Caco-2 (cell line): Measurements from ENCODE around the gene DUOX2. TPM values are rescaled to one million over a fixed set of nuclear protein-coding genes. Genes with fewer than 3 reads are reported as not detected.
A peak's percentile ranks its signal among the peaks of the same experiment; 100 is the strongest.

Experiments
- BruUV-seq: library from RNA; stranded (reverse); fragments of 400-500 nt; replicated peaks from 2 replicates; lab custom pipeline; 2021; lab: Mats Ljungman, UMichigan
- CTCF ChIA-PET: fragments of 300-600 bp; sonication (Branson Sonifier 250); formaldehyde crosslinking; loops from one replicate; lab custom pipeline; 2022; ENCODE audit warnings: antibody characterized with exemption; lab: Charles Lee
- POLR2A ChIA-PET: fragments of 300-600 bp; sonication (Branson Sonifier 250); formaldehyde crosslinking; loops from one replicate; lab custom pipeline; 2022; ENCODE audit warnings: antibody characterized with exemption; lab: Charles Lee
- DNase-seq, 2 experiments: peaks; one replicate each; pipeline versions ENCODE4 v3.0.0 to v3.0.0-alpha.2; 2020 to 2022
- H3K27me3 ChIP-seq: replicated peaks from 2 replicates; pipeline ENCODE4 v1.6.0; 2011; ENCODE audit warnings: low read length; ENCODE audit not compliant: control insufficient read depth, insufficient read depth
- H3K36me3 ChIP-seq: 2 replicates; pipeline ENCODE4 v1.5.1; 2011; ENCODE audit warnings: low read length; ENCODE audit not compliant: control insufficient read depth, insufficient read depth
- H3K4me1 ChIP-seq: fragments of 250-450 bp; sonication (Bioruptor Pico); 2 replicates; pipeline ENCODE4 v1.5.1; 2020; ENCODE audit warnings: mild to moderate bottlenecking
- H3K4me3 ChIP-seq: 2 replicates; pipeline ENCODE4 v1.5.1; 2011; ENCODE audit warnings: low read depth, mild to moderate bottlenecking, control low read depth, low read length
- H3K9me3 ChIP-seq: fragments of 250-450 bp; sonication (Bioruptor Pico); 2 replicates; pipeline ENCODE4 v1.5.1; 2020; ENCODE audit warnings: mild to moderate bottlenecking, moderate library complexity
- H3K27ac Mint-ChIP-seq: one replicate; pipeline ENCODE4 v1.8.0; 2022; ENCODE audit warnings: mixed read lengths; ENCODE audit not compliant: unreplicated experiment
- H3K27me3 Mint-ChIP-seq: one replicate; pipeline ENCODE4 v1.8.0; 2022; ENCODE audit warnings: mixed read lengths; ENCODE audit not compliant: insufficient read depth, unreplicated experiment
- H3K36me3 Mint-ChIP-seq: one replicate; pipeline ENCODE4 v1.8.0; 2022; ENCODE audit warnings: mild to moderate bottlenecking, mixed read lengths; ENCODE audit not compliant: insufficient read depth, unreplicated experiment
- H3K4me1 Mint-ChIP-seq: one replicate; pipeline ENCODE4 v1.8.0; 2022; ENCODE audit warnings: low read depth, mixed read lengths; ENCODE audit not compliant: unreplicated experiment
- H3K4me3 Mint-ChIP-seq: one replicate; pipeline ENCODE4 v1.8.0; 2022; ENCODE audit warnings: mild to moderate bottlenecking, moderate library complexity, mixed read lengths; ENCODE audit not compliant: unreplicated experiment
- H3K9me3 Mint-ChIP-seq: one replicate; pipeline ENCODE4 v1.8.0; 2022; ENCODE audit warnings: mixed read lengths; ENCODE audit not compliant: unreplicated experiment
- intact Hi-C: fragments of 100-400 bp; cut with micrococcal nuclease; formaldehyde crosslinking; loops from one replicate; pipeline ENCODE4 v1.10.0; 2022; ENCODE audit not compliant: unreplicated experiment
- total RNA-seq: library from RNA; stranded (reverse); gene quantifications from 2 replicates; pipeline ENCODE4 v1.2.3, GENCODE V29; 2022
- TF ChIP-seq, protein P1 (sequence below), 2 experiments: fragments of 200-600 bp in 1 of 2; IDR thresholded peaks; 1 replicate in 1 of 2; 2 replicates in 1 of 2; pipeline versions ENCODE4 v1.5.1 to v1.8.0; 2011 to 2022; ENCODE audit warnings: antibody characterized with exemption in 1 of 2, control low read depth in 1 of 2, inconsistent platforms in 1 of 2, low read depth in 1 of 2, low read length in 1 of 2, mild to moderate bottlenecking in 1 of 2, moderate library complexity in 1 of 2; ENCODE audit not compliant: insufficient read depth in 1 of 2, severe bottlenecking in 1 of 2, unreplicated experiment in 1 of 2

DUOX2 gene
- total RNA-seq, 1 experiment from 2014 or later, result 6.9 TPM

- no peak overlapping the region for H3K4me3 Mint-ChIP-seq
- POLR2A ChIA-PET, result interaction anchor here (0.8 to 1.3 kb wide), 2 partner anchors 37 to 116 kb away, joined by 4 to 5 read pairs; no protein-coding TSS in a partner anchor
- H3K36me3 ChIP-seq, result no peaks in the 10 kb centered on the region
Measured at GRCh38 chr15:45162771-45163507, 49.0 kb upstream of the DUOX2 start.

DNA sequence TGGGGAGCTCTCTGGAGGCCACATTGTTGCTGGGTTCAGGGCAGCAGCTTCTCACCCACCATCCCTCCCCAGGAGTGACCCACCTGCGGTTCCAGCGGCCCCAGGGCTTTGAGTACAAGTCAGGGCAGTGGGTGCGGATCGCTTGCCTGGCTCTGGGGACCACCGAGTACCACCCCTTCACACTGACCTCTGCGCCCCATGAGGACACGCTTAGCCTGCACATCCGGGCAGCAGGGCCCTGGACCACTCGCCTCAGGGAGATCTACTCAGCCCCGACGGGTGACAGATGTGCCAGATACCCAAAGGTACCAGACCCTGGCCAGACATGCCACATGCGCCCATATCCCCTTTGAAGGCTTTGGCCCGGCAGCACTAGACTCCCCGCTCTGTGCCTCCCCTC, 47.7 kb upstream of the DUOX2 start:
- Histone ChIP-seq H3K4me1 (peaks cover 32% of the 10 kb centered on the region), H3K9me3 (no peaks in the 10 kb centered on the region), H3K27me3 (no peaks in the 10 kb centered on the region), H3K36me3 (no peaks in the 10 kb centered on the region), H3K4me3 (no peak overlapping the region)
- DNase-seq, result no peak
- Mint-ChIP-seq H3K36me3 (peaks cover 21% of the 10 kb centered on the region), H3K27me3 (no peaks in the 10 kb centered on the region), H3K4me1 (peaks cover 23% of the 10 kb centered on the region), H3K4me3 (no peak overlapping the region), H3K9me3 (no peaks in the 10 kb centered on the region), H3K27ac (no peak overlapping the region)
- CTCF ChIA-PET, result interaction anchor here (0.6 to 0.9 kb wide), 2 partner anchors 43 to 115 kb away, joined by 3 read pairs; no protein-coding TSS in a partner anchor
- POLR2A ChIA-PET, result no interaction called here
- intact Hi-C loops, result loop anchor here (2.0 kb wide), 1 partner anchor 107 kb away; no protein-coding TSS in a partner anchor
- TF ChIP-seq, protein P1, sequence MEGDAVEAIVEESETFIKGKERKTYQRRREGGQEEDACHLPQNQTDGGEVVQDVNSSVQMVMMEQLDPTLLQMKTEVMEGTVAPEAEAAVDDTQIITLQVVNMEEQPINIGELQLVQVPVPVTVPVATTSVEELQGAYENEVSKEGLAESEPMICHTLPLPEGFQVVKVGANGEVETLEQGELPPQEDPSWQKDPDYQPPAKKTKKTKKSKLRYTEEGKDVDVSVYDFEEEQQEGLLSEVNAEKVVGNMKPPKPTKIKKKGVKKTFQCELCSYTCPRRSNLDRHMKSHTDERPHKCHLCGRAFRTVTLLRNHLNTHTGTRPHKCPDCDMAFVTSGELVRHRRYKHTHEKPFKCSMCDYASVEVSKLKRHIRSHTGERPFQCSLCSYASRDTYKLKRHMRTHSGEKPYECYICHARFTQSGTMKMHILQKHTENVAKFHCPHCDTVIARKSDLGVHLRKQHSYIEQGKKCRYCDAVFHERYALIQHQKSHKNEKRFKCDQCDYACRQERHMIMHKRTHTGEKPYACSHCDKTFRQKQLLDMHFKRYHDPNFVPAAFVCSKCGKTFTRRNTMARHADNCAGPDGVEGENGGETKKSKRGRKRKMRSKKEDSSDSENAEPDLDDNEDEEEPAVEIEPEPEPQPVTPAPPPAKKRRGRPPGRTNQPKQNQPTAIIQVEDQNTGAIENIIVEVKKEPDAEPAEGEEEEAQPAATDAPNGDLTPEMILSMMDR (IDR thresholded peaks at IDR 0.05; ENCODE audit: insufficient read depth in 1 of 2, low read depth in 1 of 2, low read length in 1 of 2, severe bottlenecking in 1 of 2, unreplicated experiment in 1 of 2), result no peak
- no TSS peak for BruUV-seq

More at GRCh38 chr15:45162771-45163507, 49.0 kb upstream of the DUOX2 start:
- Histone ChIP-seq H3K4me1 (peaks cover 32% of the 10 kb centered on the region), H3K9me3 (no peaks in the 10 kb centered on the region), H3K4me3 (no peak overlapping the region), H3K27me3 (no peaks in the 10 kb centered on the region)
- peaks cover 23% of the 10 kb centered on the region for H3K4me1 Mint-ChIP-seq
- BruUV-seq, result no TSS peak
- H3K36me3 Mint-ChIP-seq, result peaks cover 20% of the 10 kb centered on the region
- no peaks in the 10 kb centered on the region for H3K27me3 Mint-ChIP-seq
- H3K9me3 Mint-ChIP-seq, result no peaks in the 10 kb centered on the region
- DNase-seq, result peak; percentile 85 to 89
- TF ChIP-seq, protein P1 (IDR thresholded peaks at IDR 0.05; ENCODE audit: insufficient read depth in 1 of 2, low read depth in 1 of 2, low read length in 1 of 2, severe bottlenecking in 1 of 2, unreplicated experiment in 1 of 2), result peak; percentile 88 to 96
- peak overlapping the region; percentile 54 for H3K27ac Mint-ChIP-seq
- CTCF ChIA-PET, result interaction anchor here (0.5 to 3.4 kb wide), 26 partner anchors 16 to 451 kb away, joined by 3 to 66 read pairs (median 4); partner anchors contain the start of gene SHF
- intact Hi-C loops, result loop anchor here (1.0 to 2.0 kb wide), 7 partner anchors 37 to 451 kb away; no protein-coding TSS in a partner anchor

DNA sequence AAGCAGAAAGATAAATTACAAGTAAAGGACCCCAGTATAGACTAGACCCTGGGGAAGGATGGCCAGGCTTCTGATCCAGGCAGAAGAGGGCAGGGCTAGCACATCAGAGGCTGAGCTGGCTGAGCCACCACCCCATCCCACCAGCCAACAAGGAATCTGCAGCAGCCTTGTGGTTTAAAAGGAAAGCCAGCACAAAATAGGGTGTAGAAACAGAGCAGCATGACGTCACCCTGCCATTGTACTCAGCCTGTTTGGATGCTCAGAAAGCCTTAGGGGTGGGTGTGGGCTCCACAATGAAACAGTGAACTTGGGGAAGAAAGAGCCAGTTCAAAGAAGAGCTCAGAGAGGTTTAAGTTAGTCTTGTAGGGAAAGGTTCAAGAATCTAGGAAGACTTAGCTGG, 44.0 kb upstream of the DUOX2 start:
- peaks cover 5% of the 10 kb centered on the region for H3K36me3 Mint-ChIP-seq
- no peaks in the 10 kb centered on the region for H3K27me3 Mint-ChIP-seq
- peaks cover 11% of the 10 kb centered on the region for H3K4me1 Mint-ChIP-seq
- CTCF ChIA-PET, result no interaction called here
- no peak for DNase-seq
- H3K36me3 ChIP-seq, result no peaks in the 10 kb centered on the region
- no peaks in the 10 kb centered on the region for H3K9me3 Mint-ChIP-seq
- H3K4me3 ChIP-seq, result no peak overlapping the region
- H3K27ac Mint-ChIP-seq, result no peak overlapping the region
- H3K27me3 ChIP-seq, result no peaks in the 10 kb centered on the region
- POLR2A ChIA-PET, result no interaction called here
- no TSS peak for BruUV-seq
- no peak overlapping the region for H3K4me3 Mint-ChIP-seq
- no peaks in the 10 kb centered on the region for H3K9me3 ChIP-seq
- intact Hi-C loops, result no loop called here
- peaks cover 8% of the 10 kb centered on the region for H3K4me1 ChIP-seq
- TF ChIP-seq, protein P1 (IDR thresholded peaks at IDR 0.05; ENCODE audit: insufficient read depth in 1 of 2, low read depth in 1 of 2, low read length in 1 of 2, severe bottlenecking in 1 of 2, unreplicated experiment in 1 of 2), result no peak
